GM23248 (cell line): ENCODE data around the gene BASP1.

Experiments used
- EZH2 ChIP-seq: fragments of 200-600 bp; sonication (generic); IDR thresholded peaks from 2 replicates; pipeline ENCODE4 v1.6.1; 2018; ENCODE audit warnings: antibody characterized with exemption, mild to moderate bottlenecking; ENCODE audit not compliant: insufficient read depth, poor library complexity, severe bottlenecking
- EZH2phosphoT487 ChIP-seq: fragments of 200-600 bp; sonication (generic); IDR thresholded peaks from 2 replicates; pipeline ENCODE4 v1.6.1; 2018; ENCODE audit warnings: antibody characterized with exemption, moderate library complexity, mild to moderate bottlenecking, low read depth; ENCODE audit not compliant: insufficient read depth

DNA sequence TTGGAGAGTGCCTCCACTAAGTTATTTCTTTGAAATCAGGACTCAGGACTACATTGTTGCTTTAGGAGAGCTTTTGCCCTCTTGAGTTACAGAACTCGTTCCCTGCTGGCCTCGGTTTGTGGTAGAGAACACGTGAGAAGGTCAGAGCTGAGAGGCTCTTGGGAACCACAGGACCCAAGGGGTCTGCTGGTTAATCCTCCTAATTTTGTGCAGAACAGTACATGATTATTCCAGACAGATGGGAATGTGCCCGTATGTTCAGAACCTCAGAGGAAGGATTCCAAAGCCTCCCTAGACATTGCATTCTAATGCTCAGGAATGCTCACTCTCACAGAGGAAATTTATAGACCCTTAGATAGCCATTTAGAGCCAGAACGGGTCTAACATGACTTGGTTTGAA is 25.2 kb upstream of the BASP1 start:
- TF ChIP-seq EZH2phosphoT487 (no peak), EZH2 (no peak)
